PC-3 (cell line): ENCODE measurements around the gene HTR5A.

ENCODE experiments used
- EZH2 ChIP-seq: fragments of 300-600 bp; sonication (generic); IDR thresholded peaks from one replicate; pipeline ENCODE4 v1.6.1; 2017; ENCODE audit warnings: antibody characterized with exemption, mild to moderate bottlenecking, low read length; ENCODE audit not compliant: unreplicated experiment
- EZH2phosphoT487 ChIP-seq: fragments of 300-600 bp; sonication (generic); IDR thresholded peaks from 2 replicates; pipeline ENCODE4 v1.6.1; 2018; ENCODE audit warnings: mild to moderate bottlenecking, antibody characterized with exemption, low read length, borderline replicate concordance
- TF ChIP-seq, protein P1 (sequence below): fragments of 300-600 bp; sonication (generic); conservative IDR thresholded peaks from 2 replicates; pipeline ENCODE4 v1.5.1; 2017; ENCODE audit warnings: antibody characterized with exemption, low read depth, mild to moderate bottlenecking, low read length

- TF ChIP-seq, protein P1, sequence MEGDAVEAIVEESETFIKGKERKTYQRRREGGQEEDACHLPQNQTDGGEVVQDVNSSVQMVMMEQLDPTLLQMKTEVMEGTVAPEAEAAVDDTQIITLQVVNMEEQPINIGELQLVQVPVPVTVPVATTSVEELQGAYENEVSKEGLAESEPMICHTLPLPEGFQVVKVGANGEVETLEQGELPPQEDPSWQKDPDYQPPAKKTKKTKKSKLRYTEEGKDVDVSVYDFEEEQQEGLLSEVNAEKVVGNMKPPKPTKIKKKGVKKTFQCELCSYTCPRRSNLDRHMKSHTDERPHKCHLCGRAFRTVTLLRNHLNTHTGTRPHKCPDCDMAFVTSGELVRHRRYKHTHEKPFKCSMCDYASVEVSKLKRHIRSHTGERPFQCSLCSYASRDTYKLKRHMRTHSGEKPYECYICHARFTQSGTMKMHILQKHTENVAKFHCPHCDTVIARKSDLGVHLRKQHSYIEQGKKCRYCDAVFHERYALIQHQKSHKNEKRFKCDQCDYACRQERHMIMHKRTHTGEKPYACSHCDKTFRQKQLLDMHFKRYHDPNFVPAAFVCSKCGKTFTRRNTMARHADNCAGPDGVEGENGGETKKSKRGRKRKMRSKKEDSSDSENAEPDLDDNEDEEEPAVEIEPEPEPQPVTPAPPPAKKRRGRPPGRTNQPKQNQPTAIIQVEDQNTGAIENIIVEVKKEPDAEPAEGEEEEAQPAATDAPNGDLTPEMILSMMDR, result no peak
- TF ChIP-seq EZH2 (no peak), EZH2phosphoT487 (no peak)
Measured at GRCh38 chr7:155129789-155130188, 59.7 kb downstream of the HTR5A start.
